Skin epidermis (tissue), 12 donors: ENCODE results near the gene RPP40.

Experiments
- H3K27ac ChIP-seq, 21 experiments: fragments of 200-600 bp; sonication (generic) in 11 of 21; one replicate each; pipeline ENCODE4 v1.5.0; 2020; ENCODE audit warnings: mild to moderate bottlenecking in 3 of 21, inconsistent platforms in 2 of 21, moderate library complexity in 2 of 21
- H3K4me3 ChIP-seq, 7 experiments: fragments of 200-600 bp; sonication (generic) in 2 of 7; one replicate each; pipeline ENCODE4 v1.5.0; 2020; ENCODE audit warnings: inconsistent platforms in 2 of 7, mild to moderate bottlenecking in 2 of 7, moderate library complexity in 1 of 7

RPP40 gene

GRCh38 chr6:4950076-4950475, 53.8 kb downstream of the RPP40 start:
- Histone ChIP-seq H3K4me3 (no peak overlapping the region), H3K27ac (no peak overlapping the region)

- no peak overlapping the region for H3K4me3 ChIP-seq
- H3K27ac ChIP-seq, result no peak overlapping the region
Observed at GRCh38 chr6:4948781-4949450, 54.9 kb downstream of the RPP40 start.

GRCh38 chr6:4947716-4948115, 56.1 kb downstream of the RPP40 start:
- Histone ChIP-seq H3K27ac (no peak overlapping the region), H3K4me3 (no peak overlapping the region)

GRCh38 chr6:4946521-4946920, 57.3 kb downstream of the RPP40 start:
- Histone ChIP-seq H3K27ac (no peak overlapping the region), H3K4me3 (no peak overlapping the region)
